Measurements from ENCODE around the gene TEF.

DNA sequence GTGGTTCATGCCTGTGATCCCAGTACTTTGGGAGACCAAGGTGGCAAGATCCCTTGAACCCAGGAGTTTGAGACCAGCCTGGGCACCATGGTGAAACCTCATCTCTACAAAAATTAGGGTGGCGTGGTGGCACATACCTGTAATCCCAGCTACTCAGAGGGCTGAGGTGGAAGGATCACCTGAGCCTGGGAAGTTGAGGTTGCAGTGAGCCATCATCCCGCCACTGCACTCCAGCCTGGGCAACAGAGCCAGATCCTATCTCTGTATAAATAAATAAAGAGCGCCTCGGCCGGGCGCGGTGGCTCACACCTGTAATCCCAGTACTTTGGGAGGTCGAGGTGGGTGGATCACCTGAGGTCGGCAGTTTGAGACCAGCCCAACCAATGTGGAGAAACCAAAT, 37.0 kb downstream of the TEF start:
- TF ChIP-seq CTCF (optimal IDR thresholded peaks at IDR 0.05 in 1 of 3, IDR thresholded peaks at IDR 0.05 in 1 of 3, conservative IDR thresholded peaks at IDR 0.05 in 1 of 3; ENCODE audit: extremely low read depth in 1 of 3, insufficient read depth in 2 of 3, low read length in 3 of 3) (no peak), EZH2 (IDR thresholded peaks at IDR 0.05; ENCODE audit: low read length) (no peak)
